HEK293 (cell line): ENCODE results near the gene C19orf25.

ENCODE experiments used
- BCL11A ChIP-seq: fragments of 450-650 bp; formaldehyde crosslinking; IDR thresholded peaks from 2 replicates; pipeline ENCODE4 v1.5.1; 2016; ENCODE audit warnings: low read depth, missing biosample characterization, missing genetic modification characterization
- GLIS1 ChIP-seq: fragments of 450-650 bp; formaldehyde crosslinking; IDR thresholded peaks from 2 replicates; pipeline ENCODE4 v1.5.1; 2016; ENCODE audit warnings: missing biosample characterization, missing genetic modification characterization
- HOXC10 ChIP-seq: sonication (generic); formaldehyde crosslinking; IDR thresholded peaks from 2 replicates; pipeline ENCODE4 v1.8.1; 2023; ENCODE audit warnings: mild to moderate bottlenecking, missing genetic modification reagents
- MYNN ChIP-seq: fragments of 450-650 bp; formaldehyde crosslinking; IDR thresholded peaks from 2 replicates; pipeline ENCODE4 v1.5.1; 2016; ENCODE audit warnings: missing biosample characterization, missing genetic modification characterization, borderline replicate concordance
- SALL2 ChIP-seq: fragments of 450-650 bp; formaldehyde crosslinking; IDR thresholded peaks from 2 replicates; pipeline ENCODE4 v1.5.0; 2017; ENCODE audit warnings: missing biosample characterization, mild to moderate bottlenecking, missing genetic modification characterization, borderline replicate concordance
- TRIM28 ChIP-seq: IDR thresholded peaks from 2 replicates; pipeline ENCODE4 v1.6.1; 2011; ENCODE audit warnings: low read length, control low read depth, borderline replicate concordance
- ZNF302 ChIP-seq: fragments of 450-650 bp; formaldehyde crosslinking; IDR thresholded peaks from 2 replicates; pipeline ENCODE4 v1.5.1; 2016; ENCODE audit warnings: missing biosample characterization, missing genetic modification characterization, low read depth
- ZNF423 ChIP-seq: fragments of 450-650 bp; formaldehyde crosslinking; IDR thresholded peaks from 2 replicates; pipeline ENCODE4 v1.5.1; 2016; ENCODE audit warnings: missing biosample characterization, missing genetic modification characterization
- ZNF433 ChIP-seq: fragments of 450-650 bp; formaldehyde crosslinking; IDR thresholded peaks from 2 replicates; pipeline ENCODE4 v1.5.1; 2016; ENCODE audit warnings: missing biosample characterization, missing genetic modification characterization, low read depth
- ZNF530 ChIP-seq: fragments of 450-650 bp; formaldehyde crosslinking; IDR thresholded peaks from 2 replicates; pipeline ENCODE4 v1.5.1; 2016; ENCODE audit warnings: low read depth, missing biosample characterization, missing genetic modification characterization
- TF ChIP-seq, protein P1 (sequence below): fragments of 450-650 bp; formaldehyde crosslinking; IDR thresholded peaks from 2 replicates; pipeline ENCODE4 v1.5.1; 2016; ENCODE audit warnings: missing biosample characterization, missing genetic modification characterization
- TF ChIP-seq, protein P2 (sequence below): fragments of 450-650 bp; formaldehyde crosslinking; IDR thresholded peaks from 2 replicates; pipeline ENCODE4 v1.5.1; 2016; ENCODE audit warnings: missing biosample characterization, missing genetic modification characterization
- TF ChIP-seq, protein P3 (sequence below): fragments of 450-650 bp; formaldehyde crosslinking; IDR thresholded peaks from 2 replicates; pipeline ENCODE4 v1.5.1; 2016; ENCODE audit warnings: missing biosample characterization, missing genetic modification characterization

DNA sequence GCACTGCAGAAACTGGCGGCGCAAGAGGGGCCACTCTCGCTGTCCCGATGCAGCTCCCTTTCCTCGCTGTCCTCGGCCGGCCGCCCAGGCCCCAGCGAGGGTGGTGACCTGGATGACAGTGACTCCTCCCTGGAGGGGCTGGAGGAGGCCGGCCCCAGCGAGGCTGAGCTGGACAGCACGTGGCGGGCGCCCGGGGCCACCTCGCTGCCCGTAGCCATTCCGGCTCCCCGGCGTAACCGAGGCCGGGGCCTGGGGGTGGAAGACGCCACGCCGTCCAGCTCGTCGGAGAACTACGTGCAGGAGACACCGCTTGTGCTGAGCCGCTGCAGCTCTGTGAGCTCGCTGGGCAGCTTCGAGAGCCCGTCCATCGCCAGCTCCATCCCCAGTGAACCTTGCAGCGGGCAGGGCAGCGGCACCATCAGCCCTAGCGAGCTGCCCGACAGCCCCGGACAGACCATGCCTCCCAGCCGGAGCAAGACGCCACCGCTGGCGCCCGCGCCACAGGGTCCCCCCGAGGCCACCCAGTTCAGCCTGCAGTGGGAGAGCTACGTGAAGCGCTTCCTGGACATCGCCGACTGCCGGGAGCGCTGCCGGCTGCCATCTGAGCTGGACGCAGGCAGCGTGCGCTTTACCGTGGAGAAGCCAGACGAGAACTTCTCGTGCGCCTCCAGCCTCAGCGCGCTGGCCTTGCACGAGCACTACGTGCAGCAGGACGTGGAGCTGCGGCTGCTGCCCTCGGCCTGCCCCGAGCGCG lies 12.4 kb downstream of the C19orf25 start:
- TF ChIP-seq BCL11A (tag by site-specific recombination) (no peak), ZNF423 (no peak), MYNN (no peak), ZNF302 (tag by site-specific recombination) (no peak), ZNF433 (tag by site-specific recombination) (no peak), HOXC10 (no peak), GLIS1 (tag by site-specific recombination) (no peak), SALL2 (tag by site-specific recombination) (no peak), ZNF530 (tag by site-specific recombination) (no peak), TRIM28 (no peak)
- TF ChIP-seq, protein P1, sequence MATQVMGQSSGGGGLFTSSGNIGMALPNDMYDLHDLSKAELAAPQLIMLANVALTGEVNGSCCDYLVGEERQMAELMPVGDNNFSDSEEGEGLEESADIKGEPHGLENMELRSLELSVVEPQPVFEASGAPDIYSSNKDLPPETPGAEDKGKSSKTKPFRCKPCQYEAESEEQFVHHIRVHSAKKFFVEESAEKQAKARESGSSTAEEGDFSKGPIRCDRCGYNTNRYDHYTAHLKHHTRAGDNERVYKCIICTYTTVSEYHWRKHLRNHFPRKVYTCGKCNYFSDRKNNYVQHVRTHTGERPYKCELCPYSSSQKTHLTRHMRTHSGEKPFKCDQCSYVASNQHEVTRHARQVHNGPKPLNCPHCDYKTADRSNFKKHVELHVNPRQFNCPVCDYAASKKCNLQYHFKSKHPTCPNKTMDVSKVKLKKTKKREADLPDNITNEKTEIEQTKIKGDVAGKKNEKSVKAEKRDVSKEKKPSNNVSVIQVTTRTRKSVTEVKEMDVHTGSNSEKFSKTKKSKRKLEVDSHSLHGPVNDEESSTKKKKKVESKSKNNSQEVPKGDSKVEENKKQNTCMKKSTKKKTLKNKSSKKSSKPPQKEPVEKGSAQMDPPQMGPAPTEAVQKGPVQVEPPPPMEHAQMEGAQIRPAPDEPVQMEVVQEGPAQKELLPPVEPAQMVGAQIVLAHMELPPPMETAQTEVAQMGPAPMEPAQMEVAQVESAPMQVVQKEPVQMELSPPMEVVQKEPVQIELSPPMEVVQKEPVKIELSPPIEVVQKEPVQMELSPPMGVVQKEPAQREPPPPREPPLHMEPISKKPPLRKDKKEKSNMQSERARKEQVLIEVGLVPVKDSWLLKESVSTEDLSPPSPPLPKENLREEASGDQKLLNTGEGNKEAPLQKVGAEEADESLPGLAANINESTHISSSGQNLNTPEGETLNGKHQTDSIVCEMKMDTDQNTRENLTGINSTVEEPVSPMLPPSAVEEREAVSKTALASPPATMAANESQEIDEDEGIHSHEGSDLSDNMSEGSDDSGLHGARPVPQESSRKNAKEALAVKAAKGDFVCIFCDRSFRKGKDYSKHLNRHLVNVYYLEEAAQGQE (tag by site-specific recombination), result no peak
- TF ChIP-seq, protein P2, sequence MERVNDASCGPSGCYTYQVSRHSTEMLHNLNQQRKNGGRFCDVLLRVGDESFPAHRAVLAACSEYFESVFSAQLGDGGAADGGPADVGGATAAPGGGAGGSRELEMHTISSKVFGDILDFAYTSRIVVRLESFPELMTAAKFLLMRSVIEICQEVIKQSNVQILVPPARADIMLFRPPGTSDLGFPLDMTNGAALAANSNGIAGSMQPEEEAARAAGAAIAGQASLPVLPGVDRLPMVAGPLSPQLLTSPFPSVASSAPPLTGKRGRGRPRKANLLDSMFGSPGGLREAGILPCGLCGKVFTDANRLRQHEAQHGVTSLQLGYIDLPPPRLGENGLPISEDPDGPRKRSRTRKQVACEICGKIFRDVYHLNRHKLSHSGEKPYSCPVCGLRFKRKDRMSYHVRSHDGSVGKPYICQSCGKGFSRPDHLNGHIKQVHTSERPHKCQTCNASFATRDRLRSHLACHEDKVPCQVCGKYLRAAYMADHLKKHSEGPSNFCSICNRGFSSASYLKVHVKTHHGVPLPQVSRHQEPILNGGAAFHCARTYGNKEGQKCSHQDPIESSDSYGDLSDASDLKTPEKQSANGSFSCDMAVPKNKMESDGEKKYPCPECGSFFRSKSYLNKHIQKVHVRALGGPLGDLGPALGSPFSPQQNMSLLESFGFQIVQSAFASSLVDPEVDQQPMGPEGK, result no peak
- TF ChIP-seq, protein P3, sequence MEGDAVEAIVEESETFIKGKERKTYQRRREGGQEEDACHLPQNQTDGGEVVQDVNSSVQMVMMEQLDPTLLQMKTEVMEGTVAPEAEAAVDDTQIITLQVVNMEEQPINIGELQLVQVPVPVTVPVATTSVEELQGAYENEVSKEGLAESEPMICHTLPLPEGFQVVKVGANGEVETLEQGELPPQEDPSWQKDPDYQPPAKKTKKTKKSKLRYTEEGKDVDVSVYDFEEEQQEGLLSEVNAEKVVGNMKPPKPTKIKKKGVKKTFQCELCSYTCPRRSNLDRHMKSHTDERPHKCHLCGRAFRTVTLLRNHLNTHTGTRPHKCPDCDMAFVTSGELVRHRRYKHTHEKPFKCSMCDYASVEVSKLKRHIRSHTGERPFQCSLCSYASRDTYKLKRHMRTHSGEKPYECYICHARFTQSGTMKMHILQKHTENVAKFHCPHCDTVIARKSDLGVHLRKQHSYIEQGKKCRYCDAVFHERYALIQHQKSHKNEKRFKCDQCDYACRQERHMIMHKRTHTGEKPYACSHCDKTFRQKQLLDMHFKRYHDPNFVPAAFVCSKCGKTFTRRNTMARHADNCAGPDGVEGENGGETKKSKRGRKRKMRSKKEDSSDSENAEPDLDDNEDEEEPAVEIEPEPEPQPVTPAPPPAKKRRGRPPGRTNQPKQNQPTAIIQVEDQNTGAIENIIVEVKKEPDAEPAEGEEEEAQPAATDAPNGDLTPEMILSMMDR (tag by site-specific recombination), result no peak
